GM23338 (cell line): ENCODE measurements around the gene DHX8. TPM values are rescaled to one million over a fixed set of nuclear protein-coding genes. Genes with fewer than 3 reads are reported as not detected.

ENCODE experiments used
- CREB1 ChIP-seq: fragments of 250-450 bp; sonication (Bioruptor Pico); IDR thresholded peaks from 2 replicates; pipeline ENCODE4 v1.5.0; 2020; ENCODE audit warnings: low read depth, mild to moderate bottlenecking, moderate library complexity
- CTCF ChIP-seq, 2 experiments: fragments of 200-600 bp in 1 of 2; sonication (generic) in 1 of 2; conservative IDR thresholded peaks; 2 replicates each; pipeline versions ENCODE4 v1.5.1 to v1.6.1; 2016 to 2017; ENCODE audit warnings: antibody characterized with exemption in 2 of 2, low read depth in 2 of 2, mild to moderate bottlenecking in 2 of 2, moderate library complexity in 1 of 2
- EZH2 ChIP-seq: fragments of 200-600 bp; sonication (generic); IDR thresholded peaks from one replicate; pipeline ENCODE4 v1.8.0; 2017; ENCODE audit warnings: antibody characterized with exemption, mild to moderate bottlenecking, low read depth; ENCODE audit not compliant: unreplicated experiment
- EZH2phosphoT487 ChIP-seq: fragments of 200-600 bp; sonication (generic); IDR thresholded peaks from one replicate; pipeline ENCODE4 v1.8.1; 2018; ENCODE audit warnings: antibody characterized with exemption; ENCODE audit not compliant: unreplicated experiment
- JUNB ChIP-seq: IDR thresholded peaks from one replicate; pipeline ENCODE4 v1.6.1; 2016; ENCODE audit warnings: antibody characterized with exemption; ENCODE audit not compliant: unreplicated experiment
- NANOG ChIP-seq: IDR thresholded peaks from 2 replicates; pipeline ENCODE4 v1.6.1; 2016; ENCODE audit warnings: antibody characterized with exemption, borderline replicate concordance
- STAT1 ChIP-seq: IDR thresholded peaks from one replicate; pipeline ENCODE4 v1.6.1; 2016; ENCODE audit warnings: antibody characterized with exemption; ENCODE audit not compliant: unreplicated experiment
- ZNF114 ChIP-seq: fragments of 250-450 bp; sonication (Bioruptor Pico); IDR thresholded peaks from 2 replicates; pipeline ENCODE4 v1.5.0; 2020; ENCODE audit warnings: mild to moderate bottlenecking, moderate library complexity
- ZNF331 ChIP-seq: fragments of 250-450 bp; sonication (Bioruptor Pico); IDR thresholded peaks from 2 replicates; pipeline ENCODE4 v1.5.0; 2020; ENCODE audit warnings: low read depth, mild to moderate bottlenecking, moderate library complexity
- ZNF462 ChIP-seq: fragments of 250-450 bp; sonication (Bioruptor Pico); IDR thresholded peaks from 2 replicates; pipeline ENCODE4 v1.5.0; 2020; ENCODE audit warnings: mild to moderate bottlenecking, moderate library complexity
- polyA plus RNA-seq: library from polyadenylated mRNA; unstranded; fragments of >200 nt; fragmentation: Nextera tagmentation; extraction: Ambion mirVana; gene quantifications from 2 replicates; pipeline ENCODE4 v1.2.1, GENCODE V29; 2016
- total RNA-seq: library from RNA; depleted of rRNA; stranded (reverse); fragments of >200 nt; shearing (Covaris generic); gene quantifications from 2 replicates; pipeline ENCODE4 v1.2.3, GENCODE V29; 2014

The DHX8 gene
- total and polyA plus RNA-seq, 2 experiments from 2014 or later, result 35.3 to 81.1 TPM

GRCh38 chr17:43528319-43528987 lies 44.7 kb downstream of the DHX8 start (continued):
- TF ChIP-seq ZNF462 (CRISPR knock-in tag) (no peak), EZH2phosphoT487 (no peak), ZNF114 (CRISPR knock-in tag) (no peak), CREB1 (CRISPR knock-in tag) (no peak), CTCF (conservative IDR thresholded peaks at IDR 0.05; ENCODE audit: low read depth in 2 of 2) (no peak), STAT1 (no peak), NANOG (no peak), JUNB (no peak), EZH2 (no peak), ZNF331 (CRISPR knock-in tag) (no peak)
